Middle frontal gyrus (tissue), 1 donor: Measurements from ENCODE around the gene CTNS.

Experiments
- DNase-seq: peaks from one replicate; pipeline ENCODE4 v3.0.0-alpha.2; 2015; ENCODE audit warnings: low spot score; ENCODE audit errors: extremely low spot score

Gene CTNS

DNA sequence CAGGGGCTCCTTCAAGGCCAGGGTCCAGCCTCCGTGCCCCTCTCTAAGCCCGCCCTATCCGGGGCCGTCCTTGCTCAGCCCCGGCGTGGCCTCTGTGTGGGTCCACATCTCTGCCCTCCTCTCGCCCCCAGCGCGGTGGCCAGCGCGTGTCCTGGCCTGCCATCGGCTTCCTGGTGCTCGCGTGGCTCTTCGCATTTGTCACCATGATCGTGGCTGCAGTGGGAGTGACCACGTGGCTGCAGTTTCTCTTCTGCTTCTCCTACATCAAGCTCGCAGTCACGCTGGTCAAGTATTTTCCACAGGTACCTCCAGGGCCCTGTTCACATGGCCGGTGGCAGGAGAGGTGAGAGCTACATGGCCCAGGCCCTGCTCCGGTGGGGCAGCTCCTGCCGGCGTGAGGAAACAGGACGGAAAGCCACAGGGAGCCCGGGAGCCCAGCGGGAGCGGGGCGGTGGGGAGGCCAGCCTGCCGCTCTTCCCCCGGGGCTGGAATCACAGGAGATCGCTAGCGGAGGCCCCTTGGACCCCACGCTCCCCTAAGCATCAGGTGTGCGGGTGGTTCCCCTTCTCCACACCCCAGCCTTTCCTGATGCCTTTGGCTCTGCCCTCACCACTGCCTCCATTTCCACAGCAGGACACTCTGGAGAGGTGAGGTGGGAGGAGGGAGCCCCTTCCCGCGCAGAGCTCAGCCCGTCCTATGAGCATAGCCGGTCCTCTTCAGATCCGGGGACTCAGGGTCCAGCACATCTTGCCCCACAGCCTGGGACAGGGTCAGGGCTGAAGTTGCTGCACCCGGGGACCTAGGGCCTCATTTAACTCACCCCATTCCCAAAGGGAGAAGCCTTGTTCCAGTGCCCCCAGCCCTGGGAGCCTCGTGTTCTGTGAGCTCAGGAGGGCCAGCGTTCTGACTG, 21.6 kb downstream of the CTNS start:
- DNase-seq, result no peak

DNA sequence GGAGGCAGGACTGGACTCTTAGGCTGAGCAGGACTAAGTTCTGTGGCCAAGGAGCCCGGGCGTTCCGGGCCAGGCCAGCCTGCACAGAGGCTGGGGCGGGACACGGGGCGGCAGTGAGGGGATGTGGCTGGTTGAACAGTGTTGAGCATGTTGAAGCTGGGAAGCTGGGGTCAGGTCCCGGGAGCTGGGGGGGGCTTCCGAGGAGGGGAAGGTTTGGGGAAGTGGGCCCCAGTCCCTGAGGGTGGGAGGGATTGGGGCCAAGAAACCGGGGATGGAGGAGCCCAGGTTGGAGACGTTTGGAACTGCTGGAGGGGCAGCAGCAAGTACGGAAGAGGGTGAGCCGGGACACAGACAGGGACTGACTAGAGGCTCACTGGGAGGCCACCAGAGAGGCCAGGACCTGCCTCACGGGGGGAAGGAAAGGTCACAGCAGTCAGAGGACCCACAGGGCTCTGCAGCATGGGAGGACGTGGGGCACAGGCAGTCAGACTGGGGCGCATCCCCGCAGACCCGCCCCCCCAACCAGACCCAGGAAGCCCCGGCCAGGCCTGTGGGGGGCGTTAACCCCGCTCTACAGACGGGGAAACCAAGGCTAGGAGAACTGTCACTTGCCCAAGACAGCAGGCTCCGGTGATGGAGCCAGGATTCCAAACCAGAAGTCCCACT, 22.4 kb downstream of the CTNS start:
- DNase-seq, result no peak

DNA sequence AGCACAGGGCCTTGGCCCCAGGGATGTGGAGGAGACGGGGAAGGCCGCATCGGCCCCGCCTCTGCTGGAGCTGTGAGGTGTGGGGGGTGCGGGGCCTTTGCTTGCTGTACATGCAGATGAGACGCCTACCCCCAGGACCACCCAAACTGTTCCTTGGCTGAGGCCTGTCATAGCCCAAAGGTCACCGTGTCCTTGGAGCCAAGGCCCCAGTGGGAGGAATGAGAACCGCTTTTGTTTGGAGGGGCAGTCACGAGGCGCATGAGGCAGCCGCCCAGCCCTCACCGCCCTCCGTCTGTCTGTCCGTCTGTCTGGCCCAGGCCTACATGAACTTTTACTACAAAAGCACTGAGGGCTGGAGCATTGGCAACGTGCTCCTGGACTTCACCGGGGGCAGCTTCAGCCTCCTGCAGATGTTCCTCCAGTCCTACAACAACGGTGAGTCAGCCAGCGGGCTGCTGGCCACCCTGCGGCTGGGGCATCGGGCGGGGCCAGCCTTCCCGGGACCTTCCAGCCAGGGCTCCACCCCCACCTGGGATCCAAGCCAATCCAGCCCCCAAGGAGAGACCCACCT, 23.1 kb downstream of the CTNS start:
- no peak for DNase-seq

DNA sequence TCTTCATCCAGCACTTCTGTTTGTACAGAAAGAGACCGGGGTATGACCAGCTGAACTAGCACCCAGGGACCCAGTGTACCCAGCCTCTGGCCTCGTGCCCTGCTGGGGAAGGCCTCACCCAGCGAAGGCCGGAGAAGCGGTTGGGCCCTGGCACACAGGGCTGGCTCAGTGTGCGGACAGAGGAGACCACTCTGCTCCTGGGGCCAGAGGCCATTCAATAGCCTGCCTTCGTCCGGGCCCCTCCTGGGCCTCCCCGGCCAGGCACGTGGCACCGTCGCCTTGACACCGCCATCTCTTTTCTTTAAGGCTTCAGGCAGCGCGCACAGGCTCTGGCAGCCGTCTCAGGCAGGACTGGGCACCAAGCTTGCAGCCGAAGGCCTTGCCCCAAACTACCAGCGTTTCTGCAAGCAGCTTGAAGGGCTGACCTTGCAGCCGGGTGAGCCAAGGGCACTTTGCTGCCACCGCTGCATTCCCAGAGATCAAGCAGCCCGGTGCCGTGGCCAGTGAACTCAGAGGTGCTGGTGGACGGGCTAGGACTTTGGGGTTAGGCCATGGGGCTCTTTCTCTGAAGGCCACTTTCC, 23.8 kb downstream of the CTNS start:
- DNase-seq, result no peak

DNA sequence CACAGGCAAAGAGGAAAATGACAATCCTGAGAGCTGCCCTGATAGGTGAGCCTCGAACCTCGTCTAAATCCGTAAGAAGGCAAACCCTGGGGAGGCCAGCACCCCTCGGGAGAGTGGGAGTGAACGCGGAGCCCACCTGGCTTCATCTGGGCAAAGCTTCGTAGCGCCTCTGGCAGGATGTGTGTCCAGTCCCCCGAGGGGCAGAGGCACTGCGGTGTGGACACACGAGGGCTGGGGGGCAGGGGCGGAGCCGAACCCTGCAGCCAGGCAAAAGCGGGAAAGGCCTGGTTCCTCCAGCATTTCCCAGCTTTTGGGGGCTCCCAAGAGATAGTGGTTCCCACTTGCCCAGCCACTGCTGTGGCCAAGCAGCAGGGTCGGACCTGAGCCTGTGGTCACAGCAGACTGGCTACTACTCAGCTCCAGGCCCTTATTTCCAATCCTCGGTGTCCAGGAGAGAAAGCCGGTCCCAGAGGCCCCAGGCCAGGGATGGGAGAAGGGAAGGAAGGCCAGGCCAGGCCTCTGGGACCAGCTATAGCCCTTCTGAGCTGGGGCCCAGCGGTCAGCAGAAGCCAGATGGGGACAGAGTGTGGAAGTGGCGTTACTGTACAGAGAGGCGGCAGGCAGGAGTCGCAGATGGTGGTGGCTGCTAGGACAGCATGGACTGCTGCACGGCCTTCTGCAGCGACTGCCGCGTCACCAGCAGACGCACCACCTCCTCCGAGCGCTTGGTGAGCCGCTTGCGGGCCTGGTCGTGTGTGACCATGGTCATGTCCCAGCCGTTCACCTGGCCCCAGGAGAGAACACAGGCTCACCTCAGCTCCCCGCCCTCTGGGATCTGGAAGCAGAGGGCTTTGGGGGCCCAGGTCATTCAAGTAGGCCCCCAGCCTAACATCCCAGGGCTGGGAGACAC, 26.8 kb downstream of the CTNS start:
- no peak for DNase-seq

DNA sequence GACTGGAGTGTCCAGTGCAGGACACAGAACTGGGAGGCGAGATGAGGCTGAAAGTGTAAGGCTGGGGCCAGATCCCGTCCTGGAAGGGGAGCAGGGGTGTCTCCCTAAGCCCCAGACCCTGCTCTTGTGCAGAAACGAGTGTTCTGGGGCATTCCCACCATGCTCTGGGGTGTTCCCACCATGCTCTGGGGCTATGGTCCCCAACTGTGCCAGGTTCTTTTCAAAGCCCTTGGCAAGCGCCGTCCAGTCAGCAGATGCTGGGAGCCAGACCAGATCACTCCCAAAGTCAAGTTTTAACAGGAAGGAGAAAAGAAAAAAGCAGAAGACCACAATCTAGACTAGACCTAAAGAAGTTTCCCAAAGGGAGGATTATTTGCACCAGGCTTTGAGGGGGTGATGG, 29.3 kb downstream of the CTNS start:
- DNase-seq, result no peak

DNA sequence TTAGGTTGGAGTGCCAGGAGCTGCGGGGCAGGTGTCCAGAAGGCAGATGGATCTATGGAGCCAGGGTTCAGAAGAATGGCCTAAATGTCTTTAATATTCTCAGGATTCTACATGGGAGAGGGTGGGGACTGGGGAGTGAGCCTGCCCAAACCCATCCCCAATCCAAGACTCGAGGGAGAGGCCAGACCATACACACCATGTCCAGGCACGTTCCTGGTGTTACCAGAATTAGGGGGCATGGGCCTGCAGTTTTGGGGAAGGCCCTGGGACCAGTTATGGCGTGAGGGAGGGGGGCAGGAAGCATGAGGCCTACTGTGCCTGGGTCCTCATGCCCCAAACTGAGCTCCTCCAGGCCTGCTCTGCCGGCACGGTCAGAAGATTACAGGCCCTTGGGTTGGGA, 30.0 kb downstream of the CTNS start:
- no peak for DNase-seq

DNA sequence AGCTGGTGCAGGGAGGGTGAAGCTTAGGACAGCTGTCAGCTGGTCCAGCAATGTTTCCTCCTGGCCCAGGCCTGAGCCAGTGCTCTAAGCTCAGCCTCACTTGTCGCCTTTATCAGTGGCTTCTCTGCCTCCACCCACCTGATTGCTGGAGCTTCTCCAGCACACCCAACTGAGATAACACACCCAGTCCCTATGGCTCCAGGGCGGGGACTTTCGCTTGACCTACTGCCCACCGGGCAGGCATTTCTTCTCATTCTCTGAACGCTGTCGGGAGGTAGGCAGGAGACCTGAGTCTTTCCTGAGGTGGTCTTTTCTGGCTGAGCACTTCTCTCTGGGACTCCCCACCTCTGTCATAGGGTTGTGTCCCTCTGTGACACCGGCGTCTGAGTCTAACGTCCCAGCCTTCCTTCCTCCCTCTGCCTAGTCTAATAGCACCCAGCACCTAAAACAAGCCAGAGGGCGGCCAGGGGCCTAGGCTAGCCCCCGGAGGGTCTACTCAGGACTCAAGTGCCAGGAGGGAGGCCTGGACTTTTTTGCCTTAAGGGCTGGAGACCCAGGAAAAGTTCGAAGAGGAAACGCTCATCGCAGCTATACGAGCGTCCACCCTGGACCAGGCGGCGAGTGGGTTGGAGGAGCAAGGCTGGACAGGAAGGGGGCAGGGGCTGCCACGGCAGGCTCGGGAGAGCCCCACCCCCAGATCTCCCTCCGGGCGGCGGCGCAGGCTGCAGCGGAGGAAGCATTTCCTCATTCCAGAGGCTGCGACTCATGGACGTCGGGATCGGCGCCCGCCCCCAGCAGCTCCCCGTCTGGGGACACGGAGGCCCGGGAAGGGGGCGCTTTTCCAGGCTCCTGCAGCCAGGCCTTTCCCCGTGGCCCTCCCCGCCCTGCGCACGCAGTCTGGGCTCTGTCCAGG, 31.1 kb downstream of the CTNS start:
- DNase-seq, result no peak

DNA sequence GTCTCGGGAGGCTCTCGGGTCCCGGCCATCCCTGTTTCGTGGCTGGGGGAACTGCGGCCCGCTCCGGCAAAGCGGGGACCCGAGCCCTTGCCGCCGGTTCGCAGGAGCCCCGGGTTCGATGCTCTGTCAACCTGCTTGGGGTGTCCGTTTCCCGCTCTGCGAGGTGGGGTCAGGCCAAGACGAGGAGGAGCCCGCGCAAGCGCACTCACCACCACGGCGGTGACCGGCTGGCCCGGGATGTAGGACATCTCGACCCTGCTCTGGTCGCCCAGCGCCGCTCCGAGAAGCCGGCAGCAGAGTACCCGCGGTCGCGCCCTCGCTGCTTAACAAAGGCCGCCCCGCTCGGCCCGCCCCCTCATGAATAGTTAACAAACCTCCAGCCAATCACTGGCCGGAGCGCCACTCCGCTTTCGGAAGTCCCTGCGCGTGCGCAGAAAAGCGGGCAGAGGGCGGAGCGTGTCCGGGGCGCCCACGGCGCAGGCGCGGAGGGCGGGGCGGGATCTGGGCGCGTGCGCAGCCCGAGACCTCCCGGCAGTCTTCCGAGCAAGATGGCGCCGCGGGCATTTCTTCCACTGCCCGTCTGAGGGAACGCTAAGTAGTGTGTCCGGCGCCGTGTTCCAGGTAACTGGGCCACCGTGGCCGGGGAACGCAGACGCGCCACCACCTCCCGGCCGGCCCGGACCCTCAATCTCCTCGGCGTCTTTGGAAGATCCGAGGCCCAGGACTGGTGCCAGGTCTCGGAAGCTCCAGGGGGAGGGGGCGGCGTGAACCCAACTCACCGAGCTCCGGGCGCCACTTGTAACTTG, 31.9 kb downstream of the CTNS start, which contains the start of the genes EMC6 and TAX1BP3:
Gene EMC6 (plus strand): TSS at position 534 of the 806 bp plus-strand sequence. CDS start 335 bp downstream, outside the sequence.
Gene TAX1BP3 (minus strand): TSS at position 300 of the 806 bp plus-strand sequence. CDS start 52 bp downstream, at position 248.
- peak; percentile 95 for DNase-seq

DNA sequence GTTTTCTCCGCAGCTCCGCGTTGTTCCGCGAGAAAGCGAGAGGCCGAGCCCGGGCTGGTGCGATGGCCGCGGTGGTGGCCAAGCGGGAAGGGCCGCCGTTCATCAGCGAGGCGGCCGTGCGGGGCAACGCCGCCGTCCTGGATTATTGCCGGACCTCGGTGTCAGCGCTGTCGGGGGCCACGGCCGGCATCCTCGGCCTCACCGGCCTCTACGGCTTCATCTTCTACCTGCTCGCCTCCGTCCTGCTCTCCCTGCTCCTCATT, 32.5 kb downstream of the CTNS start:
- no peak for DNase-seq

DNA sequence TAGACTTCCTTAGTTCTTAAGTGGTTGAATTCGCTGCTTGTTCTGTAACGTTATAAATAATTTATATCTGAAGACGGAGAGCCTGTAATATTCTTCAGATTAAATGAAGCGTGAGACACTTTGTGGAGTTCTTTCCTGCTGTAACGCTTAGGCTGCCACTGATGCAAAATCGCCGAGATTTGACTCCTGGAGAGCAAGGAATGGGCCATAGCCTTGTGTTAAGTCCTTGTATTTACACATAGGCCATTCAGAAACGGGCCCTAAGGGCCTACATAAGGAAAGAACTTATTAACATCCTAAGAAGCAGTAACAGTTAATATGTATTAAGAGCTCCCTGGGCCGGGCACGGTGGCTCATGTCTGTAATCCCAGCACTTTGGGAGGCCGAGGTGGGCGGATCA, 33.0 kb downstream of the CTNS start:
- no peak for DNase-seq

DNA sequence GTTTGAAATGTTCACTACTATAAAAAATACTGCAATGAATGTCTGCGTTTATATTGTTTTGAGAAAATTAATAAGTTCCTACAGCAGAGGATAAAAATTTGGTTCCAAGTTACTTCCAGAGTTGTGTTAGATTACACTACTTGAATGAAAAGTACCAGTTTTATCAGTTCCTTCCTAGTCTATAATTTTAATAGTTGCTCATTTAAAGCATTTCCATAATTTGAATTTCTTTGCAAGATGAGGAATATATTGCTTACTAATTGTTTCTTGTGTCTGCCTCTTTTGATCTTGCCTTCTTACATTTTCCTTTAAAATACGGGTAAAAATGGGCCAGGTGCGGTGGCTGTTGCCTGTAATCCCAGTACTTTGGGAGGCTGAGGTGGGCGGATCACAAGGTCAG, 36.0 kb downstream of the CTNS start:
- no peak for DNase-seq

DNA sequence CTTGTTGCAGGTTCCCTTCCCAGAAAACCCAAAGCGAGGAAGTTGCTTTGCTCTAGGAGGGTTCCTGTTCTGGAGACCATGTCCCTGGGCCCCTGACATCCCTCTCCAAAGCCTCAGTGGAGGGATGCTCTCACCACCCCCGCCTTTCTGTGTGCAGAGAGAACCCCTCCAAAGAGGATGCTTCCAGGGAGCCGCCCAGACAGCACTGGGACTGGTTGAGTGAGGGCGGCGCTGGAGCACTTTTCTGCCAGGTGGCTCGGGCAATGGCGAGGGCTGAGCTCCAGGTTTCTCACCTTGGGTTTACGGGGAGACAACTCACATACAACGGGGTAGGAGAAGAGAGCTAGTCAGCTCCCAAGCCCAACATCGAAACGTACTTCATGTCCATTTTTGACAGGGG, 39.3 kb downstream of the CTNS start:
- DNase-seq, result no peak

DNA sequence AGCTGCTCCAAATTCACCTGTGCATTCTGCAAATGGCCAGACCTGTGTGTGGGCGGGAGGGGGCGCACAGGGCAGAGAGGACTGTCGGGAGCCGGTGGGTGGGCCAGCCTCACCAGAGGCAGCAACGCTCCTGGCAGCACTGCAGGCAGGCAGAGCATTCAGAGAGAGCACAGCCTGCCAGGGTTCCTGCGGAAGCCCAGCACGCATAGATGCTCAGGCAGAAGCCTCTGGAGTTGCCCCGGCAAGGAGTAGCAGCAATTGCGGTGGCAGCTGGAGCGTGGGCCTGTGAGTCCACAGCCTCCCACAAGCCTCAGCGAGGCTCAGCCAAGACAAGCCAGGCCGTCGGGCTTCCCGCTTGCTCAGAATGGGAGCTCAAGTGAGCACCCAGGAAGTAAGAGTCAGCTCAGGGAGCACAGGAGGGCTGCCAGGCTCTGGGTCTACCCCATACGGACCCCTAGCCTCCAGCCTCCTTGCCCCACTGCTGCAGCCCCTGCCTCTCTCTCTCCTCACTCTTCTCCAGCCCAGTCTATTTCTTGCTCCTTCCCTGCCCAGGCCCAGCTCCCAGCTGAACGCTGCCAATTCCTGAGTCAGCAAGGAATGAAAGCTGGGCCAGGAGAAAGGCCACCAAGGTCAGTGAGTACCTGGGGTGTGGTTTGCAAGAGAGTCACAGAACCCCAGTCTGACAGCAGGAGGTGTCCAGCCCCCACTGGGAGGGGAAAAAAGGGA, 41.7 kb downstream of the CTNS start:
- DNase-seq, result no peak

DNA sequence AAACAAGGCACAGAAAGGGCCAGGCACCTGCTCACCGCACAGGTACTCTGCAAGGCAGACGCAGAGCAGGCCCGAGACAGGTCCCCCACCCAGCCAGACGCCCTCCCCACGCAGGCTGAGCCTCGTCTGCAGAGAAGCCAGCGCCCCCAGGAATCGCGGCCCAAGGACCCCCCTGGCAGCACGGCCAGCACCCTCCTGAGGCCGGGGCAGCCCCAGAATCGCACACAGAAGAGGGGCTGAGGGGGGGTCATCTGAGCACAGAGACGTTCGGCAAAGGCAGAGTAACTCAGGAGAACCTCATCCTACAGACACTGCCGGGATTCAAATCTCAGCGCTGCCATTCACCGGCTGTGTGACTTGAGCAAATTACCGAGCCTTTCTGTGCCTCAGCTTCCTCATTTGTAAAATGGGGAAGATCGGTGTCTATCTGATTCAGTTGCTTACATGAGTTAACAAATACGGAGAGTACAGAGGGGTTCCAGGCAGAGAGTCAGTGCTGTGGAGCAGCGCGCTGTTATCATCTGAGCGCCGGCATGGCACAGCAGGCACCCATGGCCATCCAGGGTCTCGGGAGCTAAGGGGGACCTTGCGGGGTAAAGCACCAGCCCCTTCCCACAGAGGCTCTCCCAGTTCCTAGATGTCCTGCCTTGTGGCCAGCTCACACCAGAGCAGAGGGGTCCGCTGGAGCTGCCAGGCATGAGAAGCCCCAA, 42.4 kb downstream of the CTNS start:
- DNase-seq, result no peak

DNA sequence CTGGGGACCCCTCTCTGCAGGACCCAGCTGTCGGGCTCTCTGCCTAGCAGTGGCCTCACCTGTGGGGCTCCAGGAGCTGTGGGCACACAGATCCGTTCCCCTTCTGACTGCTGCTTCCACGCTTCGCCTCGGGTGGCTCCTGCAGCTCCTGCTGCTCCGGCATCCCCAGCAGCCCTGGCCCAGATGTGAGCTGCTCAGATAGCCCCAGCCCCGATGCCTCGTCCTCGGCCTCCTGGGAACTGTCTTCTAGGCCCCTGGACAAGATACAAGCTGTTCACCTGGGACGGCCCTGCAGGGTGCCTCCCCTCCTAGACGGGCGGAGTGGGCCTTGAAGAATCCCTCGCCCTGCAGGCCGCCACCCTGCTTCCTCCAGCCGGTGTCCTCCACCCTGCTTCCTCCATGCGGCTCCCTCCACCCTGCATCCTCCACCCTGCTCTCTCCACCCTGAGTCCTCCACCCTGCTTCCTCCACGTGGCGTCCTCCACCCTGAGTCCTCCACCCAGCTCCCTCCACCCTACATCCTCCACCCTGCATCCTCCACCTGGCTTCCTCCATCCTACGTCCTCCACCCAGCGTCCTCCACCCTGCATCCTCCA, 43.1 kb downstream of the CTNS start:
- DNase-seq, result no peak

DNA sequence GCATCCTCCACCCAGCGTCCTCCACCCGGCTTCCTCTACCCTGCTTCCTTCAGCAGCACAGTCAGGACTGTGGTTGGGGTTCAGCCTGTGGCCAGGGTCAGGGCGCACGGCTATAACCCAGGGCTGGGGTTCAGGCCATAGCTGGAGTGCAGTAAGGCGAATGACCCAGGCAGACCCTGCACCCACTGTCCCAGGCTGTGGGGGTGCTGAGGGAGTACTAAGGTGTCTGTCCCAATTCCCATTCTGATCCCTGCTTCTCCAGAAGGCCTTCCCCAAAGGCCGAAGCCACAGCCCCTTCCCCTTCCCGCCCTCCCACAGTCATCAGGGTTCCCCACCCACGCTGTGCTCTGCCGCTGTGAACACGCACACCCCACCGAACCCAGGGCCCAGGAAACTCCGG, 44.5 kb downstream of the CTNS start:
- no peak for DNase-seq

DNA sequence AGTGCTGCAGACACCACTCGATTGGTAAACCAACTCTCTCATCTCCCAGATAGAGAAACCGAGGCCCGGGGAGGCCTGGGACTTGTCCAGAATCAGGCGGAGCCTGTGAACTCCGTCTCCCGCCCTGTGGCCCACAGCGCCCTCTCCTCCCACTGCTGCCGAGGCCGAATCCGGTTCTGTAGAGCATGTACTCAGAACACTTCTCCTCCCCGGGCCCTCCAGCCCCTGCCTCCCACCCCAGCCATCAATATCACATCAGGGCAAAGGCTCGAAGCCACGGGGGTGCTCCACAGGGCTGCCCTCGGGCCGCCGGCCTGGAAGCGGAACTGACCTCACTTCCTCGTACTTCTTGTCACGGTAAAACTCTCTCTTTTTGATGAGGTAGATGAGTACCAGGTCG, 45.0 kb downstream of the CTNS start:
- no peak for DNase-seq
